H9 (cell line): ENCODE data around the gene ACKR3. TPM values are rescaled to one million over a fixed set of nuclear protein-coding genes. Genes with fewer than 3 reads are reported as not detected.

Experiments
- DNase-seq: peaks from one replicate; pipeline ENCODE4 v3.0.0-alpha.2; 2017
- H2AFZ ChIP-seq: one replicate; pipeline ENCODE4 v1.6.1; 2013; ENCODE audit warnings: mild to moderate bottlenecking, low read length, control low read depth, moderate library complexity
- H2AK5ac ChIP-seq: 2 replicates; pipeline ENCODE4 v1.6.1; 2013; ENCODE audit warnings: low read length, control low read depth, mixed read lengths; ENCODE audit not compliant: insufficient read length
- H2BK120ac ChIP-seq: one replicate; pipeline ENCODE4 v1.6.1; 2013; ENCODE audit warnings: low read depth, mild to moderate bottlenecking, low read length, control low read depth, inconsistent platforms; ENCODE audit not compliant: poor library complexity, severe bottlenecking
- H2BK12ac ChIP-seq: 2 replicates; pipeline ENCODE4 v1.6.1; 2013; ENCODE audit warnings: low read length, control low read depth, mixed read lengths, low read depth; ENCODE audit not compliant: insufficient read length
- H2BK15ac ChIP-seq: 2 replicates; pipeline ENCODE4 v1.6.1; 2013; ENCODE audit warnings: low read depth, low read length, control low read depth
- H2BK20ac ChIP-seq: one replicate; pipeline ENCODE4 v1.6.1; 2013; ENCODE audit warnings: low read depth, mild to moderate bottlenecking, low read length, control low read depth, inconsistent platforms; ENCODE audit not compliant: poor library complexity, severe bottlenecking
- H2BK5ac ChIP-seq: 2 replicates; pipeline ENCODE4 v1.6.1; 2013; ENCODE audit warnings: low read length, control low read depth, mixed read lengths; ENCODE audit not compliant: insufficient read length
- H3K14ac ChIP-seq: 2 replicates; pipeline ENCODE4 v1.6.1; 2013; ENCODE audit warnings: low read length, control low read depth; ENCODE audit not compliant: insufficient read depth
- H3K18ac ChIP-seq: 2 replicates; pipeline ENCODE4 v1.6.1; 2013; ENCODE audit warnings: low read depth, mild to moderate bottlenecking, mixed read lengths, low read length, control low read depth; ENCODE audit not compliant: insufficient read length
- H3K23ac ChIP-seq: 2 replicates; pipeline ENCODE4 v1.6.1; 2013; ENCODE audit warnings: low read length, control low read depth, mixed read lengths, low read depth; ENCODE audit not compliant: insufficient read length
- H3K23me2 ChIP-seq: 2 replicates; pipeline ENCODE4 v1.6.1; 2013; ENCODE audit warnings: low read depth, mild to moderate bottlenecking, mixed read lengths, low read length, control low read depth; ENCODE audit not compliant: insufficient read length, poor library complexity, severe bottlenecking
- H3K27ac ChIP-seq: 2 replicates; pipeline ENCODE4 v1.5.1; 2013; ENCODE audit warnings: low read length, control low read depth, mixed read lengths, low read depth; ENCODE audit not compliant: insufficient read length
- H3K27me3 ChIP-seq: 2 replicates; pipeline ENCODE4 v1.6.1; 2013; ENCODE audit warnings: low read length, control low read depth, inconsistent platforms; ENCODE audit not compliant: insufficient read depth
- H3K4ac ChIP-seq: 2 replicates; pipeline ENCODE4 v1.6.1; 2013; ENCODE audit warnings: low read depth, mild to moderate bottlenecking, control low read depth, inconsistent platforms, low read length, moderate library complexity
- H3K4me1 ChIP-seq: 2 replicates; pipeline ENCODE4 v1.6.1; 2013; ENCODE audit warnings: low read length, control low read depth, inconsistent platforms; ENCODE audit not compliant: insufficient read depth
- H3K4me2 ChIP-seq: 2 replicates; pipeline ENCODE4 v1.6.1; 2013; ENCODE audit warnings: low read length, control low read depth, mixed read lengths; ENCODE audit not compliant: insufficient read length, insufficient read depth
- H3K56ac ChIP-seq: 2 replicates; pipeline ENCODE4 v1.6.1; 2013; ENCODE audit warnings: low read depth, mild to moderate bottlenecking, mixed read lengths, low read length, control low read depth; ENCODE audit not compliant: insufficient read length
- H3K79me1 ChIP-seq: 2 replicates; pipeline ENCODE4 v1.6.1; 2013; ENCODE audit warnings: low read depth, mild to moderate bottlenecking, moderate library complexity, low read length, control low read depth, inconsistent platforms; ENCODE audit not compliant: insufficient read depth, poor library complexity, severe bottlenecking
- H3K79me2 ChIP-seq: 2 replicates; pipeline ENCODE4 v1.6.1; 2013; ENCODE audit warnings: low read length, control low read depth, inconsistent platforms; ENCODE audit not compliant: insufficient read depth
- H3K9ac ChIP-seq: 2 replicates; pipeline ENCODE4 v1.6.1; 2013; ENCODE audit warnings: low read length, control low read depth, mixed read lengths; ENCODE audit not compliant: insufficient read length; ENCODE audit errors: extremely low read depth
- H3K9me3 ChIP-seq: one replicate; pipeline ENCODE4 v1.6.1; 2013; ENCODE audit warnings: low read depth, low read length, inconsistent platforms; ENCODE audit not compliant: control insufficient read depth
- H3T11ph ChIP-seq: one replicate; pipeline ENCODE4 v1.6.1; 2013; ENCODE audit warnings: mild to moderate bottlenecking, low read length, control low read depth, inconsistent platforms
- H4K20me1 ChIP-seq: one replicate; pipeline ENCODE4 v1.6.1; 2013; ENCODE audit not compliant: control insufficient read depth, insufficient read length, insufficient read depth
- H4K5ac ChIP-seq: 2 replicates; pipeline ENCODE4 v1.6.1; 2013; ENCODE audit warnings: low read depth, mild to moderate bottlenecking, mixed read lengths, low read length, control low read depth; ENCODE audit not compliant: insufficient read length
- H4K8ac ChIP-seq: replicated peaks from 2 replicates; pipeline ENCODE4 v1.6.1; 2013; ENCODE audit warnings: low read length, control low read depth, mixed read lengths, low read depth; ENCODE audit not compliant: insufficient read length
- H4K91ac ChIP-seq: 2 replicates; pipeline ENCODE4 v1.6.1; 2013; ENCODE audit warnings: low read depth, mild to moderate bottlenecking, moderate library complexity, mixed read lengths, low read length, control low read depth; ENCODE audit not compliant: insufficient read length
- H3K27ac Mint-ChIP-seq, 3 experiments: 2 replicates in 2 of 3; 3 replicates in 1 of 3; pipeline ENCODE4 v1.8.0; 2020 to 2021; ENCODE audit warnings: mixed read lengths in 3 of 3, mild to moderate bottlenecking in 1 of 3, moderate library complexity in 1 of 3
- H3K27me3 Mint-ChIP-seq: 2 replicates; pipeline ENCODE4 v1.8.0; 2021; ENCODE audit warnings: low read depth, mild to moderate bottlenecking, moderate library complexity, mixed read lengths
- H3K36me3 Mint-ChIP-seq, 3 experiments: 2 replicates in 2 of 3; 3 replicates in 1 of 3; pipeline ENCODE4 v1.8.0; 2020 to 2021; ENCODE audit warnings: low read depth in 3 of 3, mixed read lengths in 3 of 3; ENCODE audit not compliant: insufficient read depth in 1 of 3
- H3K4me1 Mint-ChIP-seq, 2 experiments: 2 replicates each; pipeline ENCODE4 v1.8.0; 2020; ENCODE audit warnings: mixed read lengths in 2 of 2
- H3K4me3 Mint-ChIP-seq, 2 experiments: 2 replicates in 1 of 2; 3 replicates in 1 of 2; pipeline ENCODE4 v1.8.0; 2020 to 2021; ENCODE audit warnings: mild to moderate bottlenecking in 2 of 2, mixed read lengths in 2 of 2, moderate library complexity in 1 of 2
- H3K9me3 Mint-ChIP-seq, 2 experiments: 2 replicates in 1 of 2; 3 replicates in 1 of 2; pipeline ENCODE4 v1.8.0; 2020; ENCODE audit warnings: mild to moderate bottlenecking in 2 of 2, mixed read lengths in 2 of 2, moderate library complexity in 1 of 2
- WGBS: extraction: QIAGEN DNeasy Blood & Tissue Kit; methylation state at CpG from one replicate; pipeline ENCODE4 v1.1.7; 2013; ENCODE audit warnings: missing lambda C conversion rate, low lambda C conversion rate, mixed read lengths; ENCODE audit not compliant: insufficient read length; ENCODE audit errors: extremely low coverage; 5-methylcytosine and 5-hydroxymethylcytosine counted together
- total RNA-seq: library from RNA; stranded (reverse); gene quantifications from 2 replicates; pipeline ENCODE4 v1.2.1, GENCODE V29; 2021
- TF ChIP-seq, protein P1 (sequence below): fragments of 200-600 bp; sonication (generic); conservative IDR thresholded peaks from 3 replicates; pipeline ENCODE4 v1.8.0; 2021; ENCODE audit warnings: antibody characterized with exemption, mild to moderate bottlenecking

ACKR3 gene
- total RNA-seq, 1 experiment from 2014 or later: 0.44 TPM

DNA sequence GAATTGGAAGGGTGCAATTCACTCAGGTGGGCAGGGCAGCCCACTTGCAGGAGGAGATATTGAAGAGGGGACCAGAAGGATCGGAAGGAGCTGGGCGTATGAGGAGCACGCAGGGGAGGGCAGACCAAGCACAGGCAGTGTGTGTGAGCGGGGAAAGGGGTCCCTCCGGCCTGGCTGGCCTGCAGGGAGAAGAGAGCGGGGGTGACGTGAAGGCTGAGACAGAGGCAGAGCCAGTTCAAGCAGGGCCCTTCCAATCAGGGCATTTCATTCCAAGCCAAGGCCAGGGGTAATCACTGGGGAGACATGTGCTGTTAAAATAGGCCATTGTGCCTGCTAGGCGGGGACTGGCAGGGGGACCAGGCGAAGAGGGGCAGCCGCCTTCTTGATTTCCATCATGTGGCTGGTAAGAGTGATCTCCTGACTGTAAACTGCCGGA, 62.2 kb downstream of the ACKR3 start:
- H3K4ac ChIP-seq: no peak overlapping the region
- H3K27ac ChIP-seq: no peak overlapping the region
- H2BK12ac ChIP-seq: no peak overlapping the region
- DNase-seq: no peak
- Mint-ChIP-seq H3K4me3 (no peak overlapping the region; a peak in 1 of 5 replicates), H3K36me3 (no peaks in the 10 kb centered on the region; a peak in 1 of 7 replicates), H3K27me3 (peaks cover 8% of the 10 kb centered on the region), H3K9me3 (peaks cover 0 to 3% of the 10 kb centered on the region in 2 experiments; a peak in 1 of 5 replicates), H3K27ac (no peak overlapping the region; a peak in 1 of 7 replicates), H3K4me1 (no peaks in the 10 kb centered on the region)
- H2BK20ac ChIP-seq: no peak overlapping the region
- H4K20me1 ChIP-seq: no peaks in the 10 kb centered on the region
- TF ChIP-seq, protein P1, sequence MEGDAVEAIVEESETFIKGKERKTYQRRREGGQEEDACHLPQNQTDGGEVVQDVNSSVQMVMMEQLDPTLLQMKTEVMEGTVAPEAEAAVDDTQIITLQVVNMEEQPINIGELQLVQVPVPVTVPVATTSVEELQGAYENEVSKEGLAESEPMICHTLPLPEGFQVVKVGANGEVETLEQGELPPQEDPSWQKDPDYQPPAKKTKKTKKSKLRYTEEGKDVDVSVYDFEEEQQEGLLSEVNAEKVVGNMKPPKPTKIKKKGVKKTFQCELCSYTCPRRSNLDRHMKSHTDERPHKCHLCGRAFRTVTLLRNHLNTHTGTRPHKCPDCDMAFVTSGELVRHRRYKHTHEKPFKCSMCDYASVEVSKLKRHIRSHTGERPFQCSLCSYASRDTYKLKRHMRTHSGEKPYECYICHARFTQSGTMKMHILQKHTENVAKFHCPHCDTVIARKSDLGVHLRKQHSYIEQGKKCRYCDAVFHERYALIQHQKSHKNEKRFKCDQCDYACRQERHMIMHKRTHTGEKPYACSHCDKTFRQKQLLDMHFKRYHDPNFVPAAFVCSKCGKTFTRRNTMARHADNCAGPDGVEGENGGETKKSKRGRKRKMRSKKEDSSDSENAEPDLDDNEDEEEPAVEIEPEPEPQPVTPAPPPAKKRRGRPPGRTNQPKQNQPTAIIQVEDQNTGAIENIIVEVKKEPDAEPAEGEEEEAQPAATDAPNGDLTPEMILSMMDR: no peak
- no peak overlapping the region for H2BK15ac ChIP-seq
- H3T11ph ChIP-seq: no peak overlapping the region
- no peak overlapping the region for H2BK5ac ChIP-seq
- H3K56ac ChIP-seq: no peak overlapping the region
- H3K14ac ChIP-seq: no peak overlapping the region; the same call in 1 of the 2 replicates
- H2BK120ac ChIP-seq: no peak overlapping the region
- H3K9me3 ChIP-seq: no peaks in the 10 kb centered on the region
- H2AFZ ChIP-seq: no peak overlapping the region
- no CpG with 5 or more reads among the region's 11 CpGs for WGBS
- no peak overlapping the region for H3K9ac ChIP-seq
- H3K27me3 ChIP-seq: no peaks in the 10 kb centered on the region
- H3K4me1 ChIP-seq: no peaks in the 10 kb centered on the region
- no peak overlapping the region for H4K5ac ChIP-seq
- H3K79me1 ChIP-seq: no peaks in the 10 kb centered on the region
- H4K8ac ChIP-seq: no peak overlapping the region
- H3K79me2 ChIP-seq: no peaks in the 10 kb centered on the region
- H3K23ac ChIP-seq: no peak overlapping the region
- H3K4me2 ChIP-seq: no peak overlapping the region
- H3K23me2 ChIP-seq: no peaks in the 10 kb centered on the region
- no peak overlapping the region for H3K18ac ChIP-seq
- H2AK5ac ChIP-seq: no peak overlapping the region
- H4K91ac ChIP-seq: no peak overlapping the region
